PC-9 (cell line): ENCODE data around the gene GAP43. TPM values are rescaled to one million over a fixed set of nuclear protein-coding genes. Genes with fewer than 3 reads are reported as not detected.

Experiments
- BruUV-seq: library from RNA; stranded (reverse); fragments of 400-500 nt; replicated peaks from 2 replicates; lab custom pipeline; 2021; lab: Mats Ljungman, UMichigan
- CTCF ChIA-PET: fragments of 300-600 bp; sonication (Branson Sonifier 250); formaldehyde crosslinking; loops from one replicate; lab custom pipeline; 2022; ENCODE audit warnings: antibody characterized with exemption; lab: Charles Lee
- POLR2A ChIA-PET: fragments of 300-600 bp; sonication (Branson Sonifier 250); formaldehyde crosslinking; loops from one replicate; lab custom pipeline; 2022; ENCODE audit warnings: antibody characterized with exemption; ENCODE audit not compliant: unreplicated experiment; lab: Charles Lee
- DNase-seq, 2 experiments: peaks; one replicate each; pipeline versions ENCODE4 v3.0.0 to v3.0.0-alpha.2; 2015 to 2022; ENCODE audit warnings: mixed read lengths in 1 of 2
- H2AFZ ChIP-seq: fragments of 200-600 bp; sonication (generic); 2 replicates; pipeline ENCODE4 v1.8.1; 2017; ENCODE audit warnings: antibody characterized with exemption
- H3F3A ChIP-seq: fragments of 200-600 bp; sonication (generic); 2 replicates; pipeline ENCODE4 v1.8.1; 2017; ENCODE audit warnings: antibody characterized with exemption, mild to moderate bottlenecking, low read depth; ENCODE audit not compliant: insufficient read depth
- H3K27ac ChIP-seq: fragments of 200-600 bp; sonication (generic); 2 replicates; pipeline ENCODE4 v1.6.1; 2016; ENCODE audit warnings: mixed run types
- H3K27me3 ChIP-seq: fragments of 200-600 bp; sonication (generic); 2 replicates; pipeline ENCODE4 v1.6.1; 2016; ENCODE audit warnings: low read depth, mixed run types; ENCODE audit not compliant: insufficient read depth
- H3K36me3 ChIP-seq: fragments of 200-600 bp; sonication (generic); 2 replicates; pipeline ENCODE4 v1.6.1; 2016; ENCODE audit warnings: low read depth, mixed run types
- H3K4me1 ChIP-seq: fragments of 200-600 bp; sonication (generic); replicated peaks from 2 replicates; pipeline ENCODE4 v1.6.1; 2016; ENCODE audit warnings: mixed run types; ENCODE audit not compliant: insufficient read depth
- H3K4me2 ChIP-seq: fragments of 200-600 bp; sonication (generic); 2 replicates; pipeline ENCODE4 v1.6.1; 2017; ENCODE audit warnings: mixed run types
- H3K4me3 ChIP-seq: fragments of 200-600 bp; sonication (generic); 2 replicates; pipeline ENCODE4 v1.6.1; 2016; ENCODE audit warnings: mixed run types
- H3K79me2 ChIP-seq: fragments of 200-600 bp; sonication (generic); 2 replicates; pipeline ENCODE4 v1.6.1; 2017; ENCODE audit warnings: low read depth, mixed run types
- H3K9me2 ChIP-seq: fragments of 200-600 bp; sonication (generic); 2 replicates; pipeline ENCODE4 v1.8.1; 2017; ENCODE audit warnings: mild to moderate bottlenecking; ENCODE audit not compliant: insufficient read depth
- H3K9me3 ChIP-seq: fragments of 200-600 bp; sonication (generic); 2 replicates; pipeline ENCODE4 v1.8.1; 2016; ENCODE audit warnings: low read depth; ENCODE audit not compliant: insufficient read depth
- H4K20me1 ChIP-seq: fragments of 200-600 bp; sonication (generic); 2 replicates; pipeline ENCODE4 v1.8.1; 2017; ENCODE audit not compliant: insufficient read depth
- CTCF ChIP-seq: fragments of 200-600 bp; sonication (generic); conservative IDR thresholded peaks from 2 replicates; pipeline ENCODE4 v1.6.1; 2017; ENCODE audit warnings: mixed run types, antibody characterized with exemption, mild to moderate bottlenecking, moderate library complexity
- EZH2 ChIP-seq: fragments of 200-600 bp; sonication (generic); IDR thresholded peaks from 2 replicates; pipeline ENCODE4 v1.8.0; 2017; ENCODE audit warnings: antibody characterized with exemption, low read depth
- intact Hi-C: fragments of 100-400 bp; cut with micrococcal nuclease; formaldehyde crosslinking; loops from one replicate; pipeline ENCODE4 v1.10.0; 2022; ENCODE audit not compliant: unreplicated experiment
- total RNA-seq: library from RNA; stranded (reverse); gene quantifications from 2 replicates; pipeline ENCODE4 v1.2.3, GENCODE V29; 2021

The GAP43 gene
- total RNA-seq, 1 experiment from 2014 or later = not detected

DNA sequence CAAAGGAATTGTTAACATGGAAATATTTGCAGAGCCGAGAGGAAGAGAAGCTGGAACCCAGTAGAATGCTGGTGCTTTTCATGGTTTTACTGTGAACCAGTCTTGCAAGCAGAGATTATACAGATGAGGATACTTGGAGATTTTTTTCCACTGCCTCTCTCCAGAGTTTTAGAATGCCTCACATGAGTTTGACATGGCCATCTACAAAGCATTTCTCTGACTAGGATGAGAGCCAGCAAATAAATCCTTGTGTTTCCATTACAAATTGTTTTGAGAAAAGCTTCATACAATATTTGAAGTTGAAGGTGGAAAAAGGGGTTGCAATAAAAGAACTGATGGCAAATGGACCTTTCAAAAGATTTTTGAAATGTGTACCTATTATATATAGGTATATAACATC lies 45.0 kb upstream of the GAP43 start:
- no peaks in the 10 kb centered on the region for H4K20me1 ChIP-seq
- H3K4me3 ChIP-seq = no peak overlapping the region
- no peak for DNase-seq
- no peaks in the 10 kb centered on the region for H3K27me3 ChIP-seq
- no peak overlapping the region for H3K4me2 ChIP-seq
- H3F3A ChIP-seq = no peaks in the 10 kb centered on the region
- H3K36me3 ChIP-seq = no peaks in the 10 kb centered on the region
- no peaks in the 10 kb centered on the region for H3K79me2 ChIP-seq
- intact Hi-C loops = no loop called here
- H2AFZ ChIP-seq = no peak overlapping the region
- no peaks in the 10 kb centered on the region for H3K4me1 ChIP-seq
- ChIA-PET CTCF (no interaction called here), POLR2A (no interaction called here)
- H3K27ac ChIP-seq = no peak overlapping the region
- no peaks in the 10 kb centered on the region for H3K9me2 ChIP-seq
- TF ChIP-seq EZH2 (no peak), CTCF (no peak)
- no peaks in the 10 kb centered on the region for H3K9me3 ChIP-seq
- no TSS peak for BruUV-seq

GRCh38 chr3:115580566-115580965 lies 42.7 kb upstream of the GAP43 start:
- Histone ChIP-seq H3F3A (no peaks in the 10 kb centered on the region), H3K9me3 (no peaks in the 10 kb centered on the region), H3K36me3 (no peaks in the 10 kb centered on the region), H3K4me1 (no peaks in the 10 kb centered on the region), H2AFZ (no peak overlapping the region), H3K4me2 (no peak overlapping the region), H4K20me1 (no peaks in the 10 kb centered on the region), H3K79me2 (no peaks in the 10 kb centered on the region), H3K4me3 (no peak overlapping the region), H3K9me2 (no peaks in the 10 kb centered on the region), H3K27me3 (no peaks in the 10 kb centered on the region), H3K27ac (no peak overlapping the region)
- no peak for TF ChIP-seq CTCF
- no peak for TF ChIP-seq EZH2
- no TSS peak for BruUV-seq
- ChIA-PET POLR2A (no interaction called here), CTCF (no interaction called here)
- no peak for DNase-seq
- intact Hi-C loops = no loop called here

DNA sequence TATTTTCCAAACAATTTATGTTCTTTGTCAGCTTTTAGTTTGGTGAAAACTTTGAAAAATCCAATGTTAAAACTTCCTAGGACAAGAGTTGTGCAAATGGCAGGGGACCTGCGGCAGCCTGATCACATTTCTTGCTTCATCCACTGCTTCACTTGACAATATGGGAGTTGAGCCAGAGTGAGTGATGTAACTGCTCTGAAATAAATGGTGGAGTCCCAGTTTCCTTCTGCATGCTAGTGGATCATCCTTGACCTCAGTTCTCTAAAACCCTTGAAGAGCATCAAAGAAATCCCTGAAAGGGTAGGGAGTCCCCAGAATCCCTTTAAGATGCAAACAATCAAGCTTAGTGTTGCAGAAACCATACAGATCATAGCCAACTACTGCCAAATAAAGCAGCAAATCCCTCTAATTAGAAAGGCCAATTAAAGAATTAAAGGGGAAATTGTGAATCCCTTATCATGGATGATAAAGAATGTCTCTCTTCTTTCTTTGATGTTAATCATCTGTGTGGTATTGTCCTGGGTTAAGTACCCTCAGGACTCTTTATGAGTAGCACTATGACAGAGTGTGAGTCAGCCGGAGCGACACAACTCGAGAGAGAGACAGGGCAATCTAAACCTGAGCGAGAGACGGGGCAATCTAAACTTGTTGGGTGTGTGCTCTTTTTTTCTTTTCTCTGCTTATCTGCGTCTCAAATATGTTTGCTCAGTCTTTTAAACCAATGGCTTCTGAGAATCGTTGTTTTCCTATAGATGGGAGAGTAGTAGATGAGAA lies 41.8 kb upstream of the GAP43 start:
- no peaks in the 10 kb centered on the region for H3K9me2 ChIP-seq
- no peak for DNase-seq
- H3K4me3 ChIP-seq = no peak overlapping the region
- CTCF ChIA-PET = no interaction called here
- no peaks in the 10 kb centered on the region for H3K4me1 ChIP-seq
- no peak overlapping the region for H3K27ac ChIP-seq
- POLR2A ChIA-PET = no interaction called here
- no peak overlapping the region for H2AFZ ChIP-seq
- H3K36me3 ChIP-seq = no peaks in the 10 kb centered on the region
- no peaks in the 10 kb centered on the region for H3F3A ChIP-seq
- no peak for TF ChIP-seq CTCF
- TF ChIP-seq EZH2 = no peak
- H3K79me2 ChIP-seq = no peaks in the 10 kb centered on the region
- no peaks in the 10 kb centered on the region for H3K9me3 ChIP-seq
- no peaks in the 10 kb centered on the region for H4K20me1 ChIP-seq
- H3K27me3 ChIP-seq = no peaks in the 10 kb centered on the region
- H3K4me2 ChIP-seq = no peak overlapping the region
- BruUV-seq = no TSS peak
- intact Hi-C loops = no loop called here
